H1 (cell line): ENCODE data around the gene PLA2G4F.

Experiments used
- BACH1 ChIP-seq: IDR thresholded peaks from 2 replicates; pipeline ENCODE4 v1.6.1; 2012; ENCODE audit warnings: low read length, improper control_type of control experiment
- CEBPB ChIP-seq: IDR thresholded peaks from 2 replicates; pipeline ENCODE4 v1.6.1; 2012; ENCODE audit warnings: low read depth, low read length
- CTCF ChIP-seq, 3 experiments: IDR thresholded peaks; 1 replicate in 2 of 3; 2 replicates in 1 of 3; pipeline versions ENCODE4 v1.5.1 to v1.6.1; 2011; ENCODE audit warnings: low read length in 3 of 3, mild to moderate bottlenecking in 3 of 3, inconsistent platforms in 2 of 3, low read depth in 1 of 3, moderate library complexity in 1 of 3; ENCODE audit not compliant: insufficient read depth in 1 of 3; ENCODE audit errors: control extremely low read depth in 1 of 3
- EP300 ChIP-seq, 2 experiments: IDR thresholded peaks; 1 replicate in 1 of 2; 2 replicates in 1 of 2; pipeline ENCODE4 v1.6.1; 2011 to 2012; ENCODE audit warnings: low read depth in 2 of 2, low read length in 2 of 2, mild to moderate bottlenecking in 2 of 2, borderline replicate concordance in 1 of 2, inconsistent platforms in 1 of 2, moderate library complexity in 1 of 2
- EZH2 ChIP-seq: fragments of 200-600 bp; sonication (generic); IDR thresholded peaks from 2 replicates; pipeline ENCODE4 v1.7.1; 2012; ENCODE audit warnings: low read depth, mild to moderate bottlenecking, moderate library complexity, low read length, inconsistent platforms; ENCODE audit not compliant: severe bottlenecking
- GABPA ChIP-seq: IDR thresholded peaks from 2 replicates; pipeline ENCODE4 v1.6.1; 2011; ENCODE audit warnings: mild to moderate bottlenecking, low read length, moderate library complexity, borderline replicate concordance; ENCODE audit not compliant: insufficient read depth
- GTF2F1 ChIP-seq: IDR thresholded peaks from 2 replicates; pipeline ENCODE4 v1.6.1; 2012; ENCODE audit warnings: low read depth, low read length, improper control_type of control experiment, borderline replicate concordance
- HDAC2 ChIP-seq, 2 experiments: fragments of 300-600 bp in 1 of 2; sonication (generic) in 1 of 2; IDR thresholded peaks; 2 replicates each; pipeline ENCODE4 v1.6.1; 2011 to 2012; ENCODE audit warnings: low read depth in 2 of 2, low read length in 2 of 2, mild to moderate bottlenecking in 2 of 2, moderate library complexity in 2 of 2, borderline replicate concordance in 1 of 2, inconsistent platforms in 1 of 2
- HDAC6 ChIP-seq: IDR thresholded peaks from one replicate; pipeline ENCODE4 v1.7.1; 2012; ENCODE audit warnings: low read depth, mild to moderate bottlenecking, inconsistent platforms, low read length, moderate library complexity
- NRF1 ChIP-seq: IDR thresholded peaks from 2 replicates; pipeline ENCODE4 v1.6.1; 2011; ENCODE audit warnings: mild to moderate bottlenecking, low read depth, low read length, improper control_type of control experiment
- POLR2A ChIP-seq, 2 experiments: IDR thresholded peaks; 1 replicate in 1 of 2; 2 replicates in 1 of 2; pipeline ENCODE4 v1.6.1; 2011; ENCODE audit warnings: low read depth in 2 of 2, low read length in 2 of 2, mild to moderate bottlenecking in 2 of 2; ENCODE audit errors: control extremely low read depth in 1 of 2
- POLR2AphosphoS5 ChIP-seq: IDR thresholded peaks from 2 replicates; pipeline ENCODE4 v1.6.1; 2011; ENCODE audit warnings: low read depth, low read length
- TAF1 ChIP-seq: IDR thresholded peaks from 2 replicates; pipeline ENCODE4 v1.6.1; 2011; ENCODE audit warnings: mild to moderate bottlenecking, low read depth, low read length

- TF ChIP-seq CTCF (IDR thresholded peaks at IDR 0.05; ENCODE audit: control extremely low read depth in 1 of 3, insufficient read depth in 1 of 3, low read depth in 1 of 3, low read length in 3 of 3) (no peak), GTF2F1 (no peak), GABPA (no peak), EP300 (IDR thresholded peaks at IDR 0.05; ENCODE audit: borderline replicate concordance in 1 of 2, low read depth in 2 of 2, low read length in 2 of 2) (no peak), HDAC2 (IDR thresholded peaks at IDR 0.05; ENCODE audit: borderline replicate concordance in 1 of 2, low read depth in 2 of 2, low read length in 2 of 2) (no peak), EZH2 (no peak), CEBPB (no peak), POLR2A (IDR thresholded peaks at IDR 0.05; ENCODE audit: control extremely low read depth in 1 of 2, low read depth in 2 of 2, low read length in 2 of 2) (no peak), HDAC6 (no peak), BACH1 (no peak), POLR2AphosphoS5 (no peak), NRF1 (no peak), TAF1 (no peak)
Measured at GRCh38 chr15:42143356-42143755, 13.1 kb downstream of the PLA2G4F start.
